Testis (tissue), 2 donors: ENCODE results near the gene NPY5R.

Experiments
- POLR2A ChIP-seq: fragments of 450-650 bp; IDR thresholded peaks from one replicate; pipeline ENCODE4 v1.6.1; 2017; ENCODE audit warnings: antibody characterized with exemption, mild to moderate bottlenecking, moderate library complexity
- TF ChIP-seq, protein P1 (sequence below), 3 experiments: fragments of 450-650 bp in 2 of 3; fragments of 200-600 bp in 1 of 3; sonication (generic) in 1 of 3; IDR thresholded peaks; one replicate each; pipeline ENCODE4 v1.5.1; 2016 to 2019; ENCODE audit warnings: antibody characterized with exemption in 3 of 3, mild to moderate bottlenecking in 2 of 3, moderate library complexity in 1 of 3

DNA sequence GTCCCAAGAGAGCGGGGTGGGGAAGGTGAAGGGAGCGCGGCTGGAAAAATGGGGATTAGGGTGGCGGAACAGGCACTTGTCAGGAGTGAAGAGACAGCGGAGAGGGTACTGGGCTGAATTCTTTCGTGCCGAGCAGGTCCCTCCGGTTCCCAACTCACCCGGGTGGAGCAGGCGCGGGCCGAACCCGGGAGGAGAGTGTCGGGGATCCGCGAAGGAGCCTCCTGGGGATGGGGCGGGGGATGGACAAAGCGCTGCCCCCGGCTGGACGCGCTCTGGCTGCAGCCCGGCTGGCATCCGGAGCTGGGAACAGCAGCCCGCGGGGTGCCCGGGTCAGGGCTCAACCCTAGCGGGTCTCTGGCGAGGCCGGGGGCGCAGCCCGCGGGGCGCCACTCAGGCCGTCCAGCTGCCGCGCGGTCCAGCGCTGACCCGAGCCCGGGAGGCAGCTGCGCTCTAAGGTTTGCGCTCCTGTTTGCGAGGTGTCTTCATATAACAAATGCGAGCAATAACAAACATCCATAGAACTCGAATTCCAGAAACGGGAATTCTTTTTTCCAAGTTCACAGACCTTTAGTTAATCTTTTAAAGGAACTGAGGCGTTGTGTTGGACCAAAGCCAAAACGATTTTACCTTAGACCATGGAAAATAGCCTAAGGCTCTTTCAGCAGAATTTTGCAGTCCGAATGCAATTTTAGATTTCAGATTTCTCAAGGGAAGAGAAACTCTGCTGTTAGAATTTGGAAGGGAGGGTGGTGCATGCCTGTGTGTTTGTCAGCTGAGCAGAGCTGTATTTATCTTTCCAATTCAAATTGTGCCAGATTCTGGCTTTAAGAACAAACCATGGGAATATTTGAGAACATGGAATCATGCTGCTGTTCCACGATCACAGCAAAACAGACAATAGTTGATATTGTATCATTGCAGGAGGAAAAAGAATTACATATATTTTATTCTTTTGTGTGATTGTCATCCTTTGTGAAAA is 744 bp downstream of the NPY5R start:
- TF ChIP-seq, protein P1, sequence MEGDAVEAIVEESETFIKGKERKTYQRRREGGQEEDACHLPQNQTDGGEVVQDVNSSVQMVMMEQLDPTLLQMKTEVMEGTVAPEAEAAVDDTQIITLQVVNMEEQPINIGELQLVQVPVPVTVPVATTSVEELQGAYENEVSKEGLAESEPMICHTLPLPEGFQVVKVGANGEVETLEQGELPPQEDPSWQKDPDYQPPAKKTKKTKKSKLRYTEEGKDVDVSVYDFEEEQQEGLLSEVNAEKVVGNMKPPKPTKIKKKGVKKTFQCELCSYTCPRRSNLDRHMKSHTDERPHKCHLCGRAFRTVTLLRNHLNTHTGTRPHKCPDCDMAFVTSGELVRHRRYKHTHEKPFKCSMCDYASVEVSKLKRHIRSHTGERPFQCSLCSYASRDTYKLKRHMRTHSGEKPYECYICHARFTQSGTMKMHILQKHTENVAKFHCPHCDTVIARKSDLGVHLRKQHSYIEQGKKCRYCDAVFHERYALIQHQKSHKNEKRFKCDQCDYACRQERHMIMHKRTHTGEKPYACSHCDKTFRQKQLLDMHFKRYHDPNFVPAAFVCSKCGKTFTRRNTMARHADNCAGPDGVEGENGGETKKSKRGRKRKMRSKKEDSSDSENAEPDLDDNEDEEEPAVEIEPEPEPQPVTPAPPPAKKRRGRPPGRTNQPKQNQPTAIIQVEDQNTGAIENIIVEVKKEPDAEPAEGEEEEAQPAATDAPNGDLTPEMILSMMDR (IDR thresholded peaks at IDR 0.05) = no peak
- no peak for TF ChIP-seq POLR2A
